ENCODE measurements around the gene RPS6KA1.
A peak's percentile ranks its signal among the peaks of the same experiment; 100 is the strongest.

Gene RPS6KA1

DNA sequence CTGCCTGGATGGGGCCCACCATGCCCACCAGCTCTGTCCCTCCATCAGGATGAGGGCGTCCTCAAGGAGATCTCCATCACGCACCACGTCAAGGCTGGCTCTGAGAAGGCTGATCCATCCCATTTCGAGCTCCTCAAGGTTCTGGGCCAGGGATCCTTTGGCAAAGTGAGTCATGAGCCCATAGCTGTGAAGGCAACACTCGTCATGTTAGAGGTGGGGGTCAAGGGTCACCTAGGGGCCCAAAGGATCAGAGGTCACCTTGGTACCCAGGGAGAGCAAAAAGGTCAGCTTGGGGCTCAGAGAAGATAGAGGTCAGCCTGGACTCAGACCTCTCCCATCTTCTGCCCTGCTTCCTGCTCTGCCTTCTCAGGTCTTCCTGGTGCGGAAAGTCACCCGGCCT lies 17.3 kb downstream of the RPS6KA1 start:
- in situ Hi-C loops (cut with MboI; ENCODE audit: low pct_unique_long_range_greater_than_20kb, low sequenced_read_pairs), result no loop called here
- DNase-seq, result no peak

DNA sequence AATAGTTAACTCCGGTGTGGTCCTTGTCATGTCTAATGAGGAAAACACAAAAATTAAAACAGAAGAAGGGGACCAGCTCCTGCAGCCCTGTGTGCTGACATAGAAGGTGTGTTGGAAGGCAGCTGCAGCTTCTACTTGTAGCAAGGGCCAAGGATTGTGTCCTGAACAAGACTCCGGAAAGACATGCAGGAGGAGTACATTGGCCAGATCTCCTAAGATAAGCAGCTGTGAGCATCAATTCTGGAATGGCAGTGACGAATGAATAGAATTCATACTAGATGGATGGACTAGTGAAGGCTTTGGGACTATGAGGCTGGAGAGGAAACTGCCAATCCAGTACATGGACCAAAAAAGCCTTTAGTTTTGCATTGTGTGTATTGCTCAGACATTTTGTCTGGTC lies 19.3 kb downstream of the RPS6KA1 start:
- DNase-seq, result no peak
- in situ Hi-C loops (cut with MboI; ENCODE audit: low pct_unique_long_range_greater_than_20kb, low sequenced_read_pairs), result no loop called here

DNA sequence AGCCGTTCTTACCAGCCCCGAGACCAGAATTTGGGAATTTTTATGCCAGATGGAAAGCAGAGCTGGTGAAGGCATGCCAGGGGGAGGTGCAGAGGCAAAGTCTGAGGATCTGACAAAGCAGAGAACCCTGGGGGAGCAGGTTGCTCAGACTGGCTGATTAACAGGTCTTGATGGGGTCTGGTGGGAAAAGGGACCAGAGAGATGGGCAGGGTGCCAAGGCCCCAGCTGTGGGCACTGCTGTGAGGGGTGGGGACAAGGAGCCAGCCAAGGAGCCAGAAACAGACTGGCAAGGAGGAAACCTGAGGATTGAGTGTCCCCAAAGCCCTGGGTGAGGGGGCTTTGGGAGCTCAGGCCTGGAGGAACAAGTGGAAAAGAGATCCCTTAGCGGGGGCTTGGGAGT lies 21.4 kb downstream of the RPS6KA1 start:
- DNase-seq, result no peak
- in situ Hi-C loops (cut with MboI; ENCODE audit: low pct_unique_long_range_greater_than_20kb, low sequenced_read_pairs), result no loop called here

DNA sequence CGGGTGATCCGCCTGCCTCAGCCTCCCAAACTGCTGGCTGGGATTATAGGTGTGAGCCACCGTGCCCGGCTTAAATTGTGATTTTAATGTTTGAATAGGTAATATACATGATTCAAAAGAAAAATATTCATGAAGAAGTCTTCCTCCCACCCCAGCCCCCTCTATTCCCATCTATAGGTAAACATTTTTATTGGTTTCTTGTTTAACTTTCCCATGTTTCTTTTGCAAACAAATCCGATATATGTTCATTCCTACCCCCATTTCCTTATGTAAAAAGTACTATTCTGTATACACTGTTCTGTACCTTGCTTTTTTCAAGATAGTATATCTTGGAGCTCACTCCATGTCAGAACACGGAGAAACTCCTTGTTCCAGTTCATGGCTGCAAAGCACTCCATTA lies 23.2 kb downstream of the RPS6KA1 start:
- no peak for DNase-seq
- in situ Hi-C loops (cut with MboI; ENCODE audit: low pct_unique_long_range_greater_than_20kb, low sequenced_read_pairs), result no loop called here

DNA sequence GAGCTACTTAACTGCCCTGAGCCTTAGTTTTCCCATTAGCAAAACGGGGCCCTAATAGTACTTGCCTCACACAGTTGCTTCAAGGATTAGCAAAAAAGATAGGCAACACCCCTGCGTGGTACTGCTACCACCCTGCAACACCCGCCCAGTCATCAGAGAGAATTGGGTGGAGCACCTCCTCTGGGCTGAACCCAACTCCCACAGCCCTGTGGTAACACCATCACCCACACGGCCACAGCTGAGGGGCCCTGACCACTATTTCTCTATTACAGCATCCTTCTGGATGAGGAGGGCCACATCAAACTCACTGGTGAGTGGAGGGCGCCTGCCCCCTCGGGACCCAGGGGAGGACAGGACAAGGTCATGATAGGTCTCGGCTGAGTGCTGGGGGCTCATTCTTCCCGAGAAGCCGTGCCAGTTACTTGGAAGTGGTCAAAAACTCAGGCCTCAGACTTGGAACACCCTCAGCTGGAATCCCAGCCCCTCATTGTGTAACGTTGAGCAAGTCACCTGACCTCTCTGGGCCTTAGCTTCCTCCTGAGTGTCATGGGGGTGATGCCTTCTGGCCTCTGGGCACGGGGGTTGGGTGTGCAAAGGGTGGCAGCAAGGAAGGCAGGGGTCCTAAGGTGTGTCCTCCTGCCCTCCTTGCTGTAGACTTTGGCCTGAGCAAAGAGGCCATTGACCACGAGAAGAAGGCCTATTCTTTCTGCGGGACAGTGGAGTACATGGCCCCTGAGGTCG lies 24.6 kb downstream of the RPS6KA1 start:
- no peak for DNase-seq
- in situ Hi-C loops (cut with MboI; ENCODE audit: low pct_unique_long_range_greater_than_20kb, low sequenced_read_pairs), result no loop called here

DNA sequence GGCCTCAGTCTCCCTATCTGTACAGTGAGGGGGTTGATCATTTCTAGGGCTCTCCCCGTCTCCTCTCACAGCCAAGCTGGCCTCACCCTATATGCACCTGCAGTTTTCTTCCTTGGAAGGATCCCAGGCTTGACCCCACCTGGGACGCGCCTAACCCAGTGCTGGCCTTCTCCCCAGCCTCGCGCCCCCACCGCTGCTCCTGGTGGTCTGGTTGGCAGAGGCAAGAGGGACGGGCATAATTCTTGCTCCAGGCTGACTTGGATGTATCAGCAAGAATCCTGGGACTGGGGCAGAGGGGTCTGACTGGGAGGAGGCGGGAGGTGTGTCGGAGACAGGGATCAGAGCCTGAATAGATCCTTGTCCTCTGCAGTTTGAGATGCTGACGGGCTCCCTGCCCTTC lies 25.2 kb downstream of the RPS6KA1 start:
- no peak for DNase-seq
- in situ Hi-C loops (cut with MboI; ENCODE audit: low pct_unique_long_range_greater_than_20kb, low sequenced_read_pairs), result no loop called here

DNA sequence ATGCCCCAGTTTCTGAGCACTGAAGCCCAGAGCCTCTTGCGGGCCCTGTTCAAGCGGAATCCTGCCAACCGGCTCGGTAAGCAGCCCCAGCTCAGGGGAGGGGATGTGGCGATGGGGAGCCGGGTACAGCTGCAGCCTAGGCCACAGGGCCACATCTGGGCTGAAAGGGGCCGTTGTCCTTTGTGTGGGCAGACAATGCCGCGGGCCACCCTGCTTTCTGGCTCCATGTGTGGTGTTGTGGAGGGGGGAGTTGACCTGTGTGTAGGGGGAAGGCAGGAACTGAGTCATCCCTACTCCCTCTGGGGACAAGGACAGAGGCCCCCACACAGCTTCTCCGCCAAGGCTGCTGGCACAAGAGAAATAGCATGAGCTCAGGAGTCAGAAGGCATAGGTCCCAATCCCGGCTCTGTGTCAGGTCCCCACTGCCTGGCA lies 26.0 kb downstream of the RPS6KA1 start:
- peak; percentile 73 for DNase-seq

DNA sequence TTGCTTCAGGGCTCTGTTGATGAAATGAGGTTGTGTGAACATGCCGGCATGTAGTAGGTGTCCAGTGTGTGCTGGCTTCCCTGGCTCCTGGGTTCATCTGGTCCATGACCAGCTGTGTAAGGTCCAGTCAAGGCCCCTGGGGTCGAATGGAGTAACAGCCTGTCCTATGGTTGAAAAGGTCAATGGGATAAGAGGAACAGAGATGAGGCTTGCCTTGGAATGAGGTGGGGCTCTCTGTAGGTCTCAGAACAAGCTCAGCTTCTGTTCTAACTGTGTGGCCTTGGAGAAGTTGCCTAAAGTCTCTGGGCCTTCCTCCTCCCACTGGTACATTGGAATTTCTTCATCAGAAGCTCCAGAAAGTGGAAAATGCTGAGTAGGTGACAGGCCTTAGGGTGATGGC lies 26.6 kb downstream of the RPS6KA1 start:
- in situ Hi-C loops (cut with MboI; ENCODE audit: low pct_unique_long_range_greater_than_20kb, low sequenced_read_pairs), result no loop called here
- no peak for DNase-seq

More for the DNA sequence above, 26.0 kb downstream of the RPS6KA1 start:
- in situ Hi-C loops (cut with MboI; ENCODE audit: low pct_unique_long_range_greater_than_20kb, low sequenced_read_pairs), result no loop called here

DNA sequence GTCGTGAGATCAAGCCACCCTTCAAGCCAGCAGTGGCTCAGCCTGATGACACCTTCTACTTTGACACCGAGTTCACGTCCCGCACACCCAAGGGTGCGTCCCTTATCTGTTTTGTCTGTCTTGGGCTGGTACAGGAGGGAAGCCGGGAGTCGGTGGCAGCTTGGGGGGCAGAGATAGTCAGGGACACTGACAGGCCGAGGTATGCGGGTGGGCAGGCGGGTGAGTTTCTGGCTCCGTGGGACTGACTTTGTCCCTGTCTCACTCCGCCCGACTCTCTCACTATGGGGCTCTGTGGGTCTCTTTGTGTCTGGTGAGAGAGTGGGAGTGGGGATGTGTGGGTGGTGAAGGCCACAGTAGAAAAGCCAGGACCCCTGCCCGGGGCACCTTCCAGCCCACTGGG lies 27.4 kb downstream of the RPS6KA1 start:
- in situ Hi-C loops (cut with MboI; ENCODE audit: low pct_unique_long_range_greater_than_20kb, low sequenced_read_pairs), result no loop called here
- DNase-seq, result no peak

DNA sequence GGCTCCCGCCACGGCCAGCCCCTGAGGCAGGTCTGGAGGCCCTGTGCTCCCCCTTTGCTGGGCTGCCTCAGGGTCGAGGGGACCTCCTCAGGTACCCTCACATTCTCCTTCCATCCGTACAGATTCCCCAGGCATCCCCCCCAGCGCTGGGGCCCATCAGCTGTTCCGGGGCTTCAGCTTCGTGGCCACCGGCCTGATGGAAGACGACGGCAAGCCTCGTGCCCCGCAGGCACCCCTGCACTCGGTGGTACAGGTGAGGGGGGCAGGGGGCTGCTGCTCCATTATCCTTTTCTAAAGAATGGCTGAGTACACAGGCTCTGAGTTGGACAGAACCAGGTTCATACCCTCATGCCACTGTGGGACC lies 29.1 kb downstream of the RPS6KA1 start:
- in situ Hi-C loops (cut with MboI; ENCODE audit: low pct_unique_long_range_greater_than_20kb, low sequenced_read_pairs), result no loop called here
- no peak for DNase-seq

DNA sequence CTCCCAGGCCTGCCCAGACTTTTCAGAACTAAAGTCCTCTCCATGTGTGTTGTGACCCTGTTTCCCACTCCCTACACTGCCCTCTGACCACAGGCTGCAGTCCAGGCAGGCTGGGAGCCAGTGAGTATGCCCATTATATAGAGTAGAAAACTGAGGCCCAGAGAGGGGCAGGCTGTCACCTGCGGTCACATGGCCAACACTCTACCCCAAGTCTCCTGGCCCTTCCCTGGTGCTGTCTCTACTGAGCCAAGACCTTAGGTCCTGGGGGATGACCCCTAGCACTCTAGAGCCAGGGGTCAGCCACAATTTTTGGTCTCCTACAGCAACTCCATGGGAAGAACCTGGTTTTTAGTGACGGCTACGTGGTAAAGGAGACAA lies 30.8 kb downstream of the RPS6KA1 start:
- DNase-seq, result no peak
- in situ Hi-C loops (cut with MboI; ENCODE audit: low pct_unique_long_range_greater_than_20kb, low sequenced_read_pairs), result no loop called here

DNA sequence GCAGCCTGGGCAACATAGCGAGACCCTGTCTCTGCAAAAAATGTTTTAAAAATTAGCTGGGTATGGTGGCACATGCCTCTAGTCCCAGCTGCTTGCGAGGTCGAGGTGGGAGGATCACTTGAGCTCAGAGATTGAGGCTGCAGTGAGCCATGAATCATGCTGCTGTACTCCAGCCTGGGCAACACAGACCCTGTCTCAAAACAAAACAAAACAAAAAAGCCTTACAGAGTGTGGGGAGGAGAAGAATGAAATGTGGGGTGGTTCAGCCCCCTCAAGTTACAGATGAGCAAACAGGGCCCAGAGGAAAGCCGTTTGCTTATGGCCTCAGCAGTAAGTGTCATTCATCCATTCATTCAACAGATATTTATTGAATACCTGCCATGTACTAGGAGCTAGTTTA lies 40.7 kb downstream of the RPS6KA1 start:
- DNase-seq, result no peak
- in situ Hi-C loops (cut with MboI; ENCODE audit: low pct_unique_long_range_greater_than_20kb, low sequenced_read_pairs), result no loop called here

DNA sequence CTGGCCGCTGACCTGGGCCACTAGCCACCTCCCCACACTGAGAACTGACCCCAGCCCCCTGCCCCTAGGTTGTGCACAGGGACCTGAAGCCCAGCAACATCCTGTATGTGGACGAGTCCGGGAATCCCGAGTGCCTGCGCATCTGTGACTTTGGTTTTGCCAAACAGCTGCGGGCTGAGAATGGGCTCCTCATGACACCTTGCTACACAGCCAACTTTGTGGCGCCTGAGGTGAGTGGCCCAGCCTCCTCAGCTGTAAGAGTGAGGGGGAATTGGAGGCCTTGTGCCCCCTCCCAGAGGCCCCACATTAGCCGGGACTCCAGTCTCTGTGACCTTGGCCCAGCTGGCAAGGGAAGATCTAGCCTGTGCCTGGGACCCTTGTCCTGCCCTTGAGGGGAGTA lies 41.8 kb downstream of the RPS6KA1 start:
- DNase-seq, result no peak
- in situ Hi-C loops (cut with MboI; ENCODE audit: low pct_unique_long_range_greater_than_20kb, low sequenced_read_pairs), result no loop called here

DNA sequence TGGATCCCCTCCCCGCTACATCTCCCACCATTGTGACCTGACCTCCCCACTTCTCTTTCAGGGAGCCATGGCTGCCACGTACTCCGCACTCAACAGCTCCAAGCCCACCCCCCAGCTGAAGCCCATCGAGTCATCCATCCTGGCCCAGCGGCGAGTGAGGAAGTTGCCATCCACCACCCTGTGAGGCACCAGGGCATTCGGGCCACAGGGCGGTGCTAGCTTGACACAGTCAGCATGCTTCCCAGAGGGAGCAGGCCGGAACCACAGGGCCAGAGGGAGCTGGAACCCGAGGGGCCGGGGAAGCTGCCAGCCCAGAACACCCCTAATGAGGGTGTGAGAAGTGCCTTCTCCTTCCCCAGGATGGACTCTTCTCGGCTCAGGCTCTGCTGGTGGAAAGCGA lies 44.5 kb downstream of the RPS6KA1 start:
- no peak for DNase-seq
- in situ Hi-C loops (cut with MboI; ENCODE audit: low pct_unique_long_range_greater_than_20kb, low sequenced_read_pairs), result no loop called here

DNA sequence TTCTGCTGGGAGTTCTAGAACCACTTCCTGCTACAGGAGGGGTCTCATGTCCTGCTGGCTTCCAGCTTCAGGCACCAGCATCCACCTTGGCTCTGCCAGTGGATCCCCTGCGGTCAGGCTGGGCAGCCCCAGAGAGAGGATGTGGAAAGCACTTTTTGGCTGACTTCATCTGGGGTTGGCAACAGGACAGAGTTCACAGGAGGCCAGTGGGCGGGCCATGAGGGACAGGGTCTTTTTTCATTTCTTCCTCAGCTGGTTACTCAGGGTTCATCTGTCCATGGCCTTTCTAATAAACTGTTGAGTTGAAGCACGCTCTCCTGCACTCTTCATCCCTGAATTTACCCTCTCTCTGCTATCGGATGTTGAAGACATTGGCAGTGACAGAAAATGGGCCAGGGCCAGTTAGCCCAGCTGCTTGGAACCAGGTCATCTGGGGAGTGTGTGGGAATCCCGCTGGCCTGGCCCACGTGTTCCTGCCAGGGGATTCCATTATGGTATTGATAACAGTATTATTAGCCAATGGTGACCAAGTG lies 45.2 kb downstream of the RPS6KA1 start:
- in situ Hi-C loops (cut with MboI; ENCODE audit: low pct_unique_long_range_greater_than_20kb, low sequenced_read_pairs), result no loop called here
- DNase-seq, result no peak

DNA sequence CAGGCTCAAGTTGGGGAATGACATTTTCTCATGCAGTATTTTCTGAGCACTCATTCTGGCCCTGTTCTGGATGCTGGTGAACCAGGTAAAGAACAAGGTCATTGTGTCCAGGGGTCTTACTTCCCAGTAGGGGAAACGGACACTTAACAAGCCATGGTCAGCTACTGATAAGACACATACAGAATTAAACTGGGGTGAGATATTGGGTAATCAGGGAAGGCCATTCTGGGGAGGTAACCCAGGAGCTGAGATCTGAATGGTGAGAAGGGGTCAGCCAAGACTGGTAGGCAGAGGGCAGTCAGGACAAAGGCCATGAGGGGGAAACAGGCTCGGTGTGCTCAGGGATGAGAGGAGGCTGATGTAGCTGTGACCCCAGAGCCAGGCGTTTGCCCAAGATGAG lies 45.8 kb downstream of the RPS6KA1 start:
- DNase-seq, result no peak
- in situ Hi-C loops (cut with MboI; ENCODE audit: low pct_unique_long_range_greater_than_20kb, low sequenced_read_pairs), result no loop called here

DNA sequence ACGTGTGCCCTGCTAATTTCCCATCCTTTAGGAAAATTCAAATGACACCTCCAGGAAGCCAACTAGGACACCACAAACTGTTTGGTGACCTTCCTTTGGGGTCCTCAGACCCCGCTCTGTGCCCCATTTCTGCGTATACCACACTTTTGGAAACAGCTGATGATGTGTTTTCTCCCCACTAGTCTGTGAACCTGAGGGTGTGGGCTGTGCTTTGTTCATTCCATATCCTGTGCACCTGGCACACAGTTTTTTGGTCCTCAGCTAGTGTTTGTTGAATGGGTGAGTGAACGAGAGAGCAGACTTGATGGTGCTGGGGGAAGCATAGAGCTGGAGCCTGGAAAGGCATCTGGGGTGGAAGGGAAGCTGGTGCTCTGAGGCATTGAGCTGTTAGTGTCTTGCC lies 48.6 kb downstream of the RPS6KA1 start:
- in situ Hi-C loops (cut with MboI; ENCODE audit: low pct_unique_long_range_greater_than_20kb, low sequenced_read_pairs), result no loop called here
- DNase-seq, result no peak

DNA sequence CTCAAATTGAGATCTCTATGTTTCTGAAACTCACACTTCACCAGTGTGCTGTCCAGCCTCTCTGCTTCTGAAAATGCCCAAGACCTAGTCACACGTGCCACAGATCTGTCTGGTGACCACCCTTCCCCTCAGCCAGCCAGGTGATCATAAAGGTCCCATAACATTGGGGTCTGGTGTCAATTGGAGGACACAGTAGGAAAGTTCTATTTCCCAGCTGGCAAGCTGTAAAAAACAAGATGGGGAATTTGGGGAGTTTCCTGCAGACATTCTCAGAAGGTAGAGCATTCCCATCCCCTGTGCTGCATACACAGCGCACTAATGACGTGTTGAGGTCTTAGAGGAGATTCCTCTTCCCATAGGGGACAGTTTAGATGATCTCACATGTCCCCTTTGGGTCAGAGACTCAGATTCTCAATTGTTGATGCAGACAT lies 50.1 kb downstream of the RPS6KA1 start:
- no peak for DNase-seq
- in situ Hi-C loops (cut with MboI; ENCODE audit: low pct_unique_long_range_greater_than_20kb, low sequenced_read_pairs), result no loop called here

DNA sequence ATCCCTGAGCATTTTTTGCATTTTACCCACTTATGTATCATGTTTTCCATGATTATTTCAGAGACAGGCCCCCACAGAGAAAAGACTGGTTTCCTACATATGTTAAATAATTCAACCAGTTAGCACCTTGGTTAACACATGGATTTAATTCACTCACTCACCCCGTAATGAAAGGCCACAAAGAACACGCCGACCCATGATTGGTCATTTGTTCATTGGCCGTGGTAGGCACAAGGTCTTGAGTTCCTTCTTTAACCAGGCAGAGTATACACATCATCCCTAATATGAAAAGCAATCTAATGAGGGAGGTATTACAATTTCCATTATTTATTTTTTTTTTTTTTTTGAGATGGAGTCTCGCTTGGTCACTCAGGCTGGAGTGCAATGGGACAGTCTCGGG lies 50.6 kb downstream of the RPS6KA1 start:
- in situ Hi-C loops (cut with MboI; ENCODE audit: low pct_unique_long_range_greater_than_20kb, low sequenced_read_pairs), result no loop called here

DNA sequence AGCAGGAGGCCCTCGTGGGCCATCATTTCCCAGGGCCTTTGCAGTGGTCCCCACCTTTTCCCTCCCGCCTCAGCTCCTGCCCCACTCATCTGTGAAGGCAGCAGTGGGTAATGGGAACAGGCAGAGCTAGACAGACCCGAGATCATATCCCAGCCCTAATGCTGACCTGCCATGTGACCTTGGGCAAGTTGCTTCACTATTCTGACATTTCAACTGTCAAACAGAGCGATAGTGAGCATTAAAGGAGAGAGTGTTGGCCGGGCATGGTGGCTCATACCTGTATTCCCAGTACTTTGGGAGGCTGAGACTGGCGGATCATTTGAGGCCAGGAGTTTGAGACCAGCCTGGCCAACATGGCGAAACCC lies 51.7 kb downstream of the RPS6KA1 start:
- no peak for DNase-seq
- in situ Hi-C loops (cut with MboI; ENCODE audit: low pct_unique_long_range_greater_than_20kb, low sequenced_read_pairs), result no loop called here

More for the DNA sequence above, 50.6 kb downstream of the RPS6KA1 start:
- no peak for DNase-seq

DNA sequence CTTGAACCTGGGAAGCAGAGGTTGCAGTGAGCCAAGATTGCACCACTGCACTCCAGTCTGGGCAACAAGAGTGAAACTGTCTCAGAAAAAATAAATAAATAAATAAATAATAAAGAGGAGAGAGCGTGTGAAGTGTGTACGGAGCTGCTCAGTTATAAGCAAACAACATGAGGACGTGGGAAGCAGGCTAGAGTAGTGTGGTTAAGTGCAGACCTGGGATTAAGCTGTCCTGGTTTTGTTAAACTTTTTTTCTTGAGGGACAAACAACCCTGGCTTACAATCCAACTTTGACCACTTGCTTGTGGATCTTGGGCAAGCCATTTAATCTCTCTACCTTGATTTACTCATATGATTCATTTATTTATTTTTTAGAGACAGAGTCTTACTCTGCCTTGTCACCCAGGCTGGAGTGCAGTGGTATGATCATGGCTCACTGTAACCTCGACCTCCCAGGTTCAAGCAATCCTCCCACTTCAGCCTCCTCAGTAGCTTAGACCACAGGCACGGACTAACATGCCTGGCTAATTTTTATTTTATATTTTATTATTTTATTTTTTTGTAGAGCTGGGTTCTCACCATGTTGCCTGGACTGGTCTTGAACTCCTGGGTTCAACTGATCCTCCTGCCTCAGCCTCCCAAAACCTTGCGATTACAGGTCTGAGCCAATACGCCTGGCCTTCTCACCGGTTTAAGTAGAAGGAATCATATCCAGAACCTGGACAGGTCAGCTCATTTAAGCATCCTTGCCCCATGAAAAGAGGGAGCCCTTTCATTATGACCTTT lies 52.7 kb downstream of the RPS6KA1 start:
- in situ Hi-C loops (cut with MboI; ENCODE audit: low pct_unique_long_range_greater_than_20kb, low sequenced_read_pairs), result no loop called here
- DNase-seq, result no peak
